GM21825 (cell line): ENCODE measurements around the gene HOXB5.

Experiments used
- ATAC-seq: cut with Tn5 transposase; IDR thresholded peaks from one replicate; pipeline ENCODE4 v1.9.1; 2021; ENCODE audit warnings: mild to moderate bottlenecking, moderate library complexity; ENCODE audit not compliant: unreplicated experiment

Gene HOXB5

GRCh38 chr17:48551596-48552465 lies 41.7 kb downstream of the HOXB5 start:
- ATAC-seq: no peak

GRCh38 chr17:48551214-48551555 lies 42.4 kb downstream of the HOXB5 start:
- no peak for ATAC-seq

- no peak for ATAC-seq
These were observed 42.9 kb downstream of the HOXB5 start for GRCh38 chr17:48550502-48551213.

GRCh38 chr17:48549914-48550501 lies 43.6 kb downstream of the HOXB5 start:
- ATAC-seq: no peak

- ATAC-seq: no peak
These were observed 44.3 kb downstream of the HOXB5 start for GRCh38 chr17:48549281-48549630.

DNA sequence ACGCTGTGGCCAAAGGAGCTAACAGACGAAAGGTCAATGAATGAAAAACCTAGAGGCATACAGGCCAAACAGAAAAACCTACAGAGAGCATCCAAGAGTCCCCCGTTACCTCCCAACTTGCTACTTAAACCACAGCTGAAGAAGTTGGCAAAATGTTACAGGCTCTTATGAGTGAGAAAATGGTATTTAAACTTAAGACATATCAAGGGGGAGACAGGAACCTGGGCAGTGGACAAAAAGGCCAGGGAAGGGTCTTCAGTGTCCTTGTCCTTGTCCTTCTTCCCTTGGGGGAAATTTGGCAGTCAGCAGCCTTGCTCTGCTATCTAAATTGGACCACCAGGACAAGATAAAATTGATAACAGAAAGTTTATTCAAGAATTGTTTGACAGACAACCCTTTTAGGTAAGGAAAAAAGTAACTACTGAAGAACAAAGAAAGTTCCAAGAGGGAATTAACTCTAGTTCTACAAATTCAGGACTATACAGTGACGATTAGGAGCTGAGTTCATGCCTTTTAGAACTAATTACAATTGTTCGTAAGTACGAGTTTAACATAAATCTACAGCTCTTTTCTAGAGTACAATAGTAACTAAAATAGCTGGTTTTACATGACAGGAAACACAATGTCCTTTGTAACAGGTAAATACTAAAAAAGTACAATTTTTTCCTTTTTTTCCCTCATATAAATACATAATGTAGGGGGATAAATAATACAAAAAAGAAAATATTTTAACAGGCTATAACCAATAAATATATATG lies 44.9 kb downstream of the HOXB5 start:
- no peak for ATAC-seq

GRCh38 chr17:48547808-48548522 lies 45.6 kb downstream of the HOXB5 start:
- no peak for ATAC-seq

DNA sequence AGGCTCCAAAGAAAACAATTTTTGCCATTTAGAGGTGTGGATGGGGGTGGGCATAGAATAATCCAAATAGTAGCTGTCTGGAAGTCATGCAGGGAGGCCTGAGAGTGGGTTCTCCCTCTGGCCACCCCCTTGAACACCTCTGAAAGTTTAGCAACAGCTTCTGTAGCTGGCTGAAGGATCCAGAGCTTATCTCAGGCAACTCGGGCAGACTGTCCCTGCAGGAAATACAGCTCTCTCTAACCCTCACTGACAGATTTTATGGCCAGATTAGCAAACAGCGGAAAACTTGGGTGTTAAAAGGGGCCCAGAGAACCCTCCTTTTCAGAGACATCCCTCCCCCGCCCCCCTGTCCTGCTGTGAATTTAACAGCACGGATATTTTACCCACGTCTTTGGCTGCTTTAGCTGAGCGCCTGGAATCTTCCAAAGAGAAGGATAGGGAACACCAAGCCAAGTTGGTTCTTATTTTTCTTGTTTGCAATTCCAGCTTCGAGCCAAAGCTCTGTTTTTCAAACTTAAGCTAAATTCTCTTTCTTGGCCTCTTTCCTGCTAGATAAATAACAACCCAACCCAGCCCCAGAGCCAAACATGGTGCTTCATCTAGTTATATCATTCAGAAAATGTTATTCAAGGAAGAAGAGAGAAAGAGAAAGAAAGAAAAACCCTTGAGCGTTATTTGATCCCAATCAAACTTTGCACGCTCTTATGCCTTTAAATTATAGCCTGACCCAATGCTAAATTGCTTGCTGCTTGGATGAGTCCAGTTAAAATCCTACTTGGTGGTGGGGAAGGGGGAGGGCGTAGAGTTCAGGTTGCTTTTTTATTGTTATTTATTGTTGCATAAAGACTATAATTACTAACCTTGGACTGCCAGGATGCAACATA lies 46.4 kb downstream of the HOXB5 start:
- ATAC-seq: no peak

- no peak for ATAC-seq
These were observed 47.2 kb downstream of the HOXB5 start for GRCh38 chr17:48546137-48546923.

- ATAC-seq: no peak
These were observed 48.0 kb downstream of the HOXB5 start for GRCh38 chr17:48545539-48545938.

DNA sequence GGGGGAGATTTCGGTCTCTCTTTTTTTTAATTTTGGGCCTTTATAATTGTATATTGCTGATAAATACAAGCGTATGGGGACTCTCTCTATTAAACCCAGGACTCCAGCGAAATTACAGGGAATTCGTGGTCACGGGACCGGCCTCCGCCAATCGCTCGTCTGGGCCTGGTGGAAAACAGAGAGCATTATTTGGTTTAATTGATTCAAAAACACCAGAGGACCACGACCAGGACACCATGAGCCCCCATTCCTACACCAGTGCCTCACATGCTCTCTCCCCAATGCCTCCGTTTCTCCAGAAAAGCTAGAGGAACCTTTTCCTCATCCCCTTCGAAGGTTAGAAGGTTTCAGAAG lies 48.6 kb downstream of the HOXB5 start, which contains the start of gene HOXB2:
Gene HOXB2 (minus strand): TSS at position 88 of the 354 bp plus-strand sequence. CDS start 198 bp downstream, outside the sequence.
- ATAC-seq: no peak

GRCh38 chr17:48544349-48545021 lies 49.1 kb downstream of the HOXB5 start:
- ATAC-seq: no peak

DNA sequence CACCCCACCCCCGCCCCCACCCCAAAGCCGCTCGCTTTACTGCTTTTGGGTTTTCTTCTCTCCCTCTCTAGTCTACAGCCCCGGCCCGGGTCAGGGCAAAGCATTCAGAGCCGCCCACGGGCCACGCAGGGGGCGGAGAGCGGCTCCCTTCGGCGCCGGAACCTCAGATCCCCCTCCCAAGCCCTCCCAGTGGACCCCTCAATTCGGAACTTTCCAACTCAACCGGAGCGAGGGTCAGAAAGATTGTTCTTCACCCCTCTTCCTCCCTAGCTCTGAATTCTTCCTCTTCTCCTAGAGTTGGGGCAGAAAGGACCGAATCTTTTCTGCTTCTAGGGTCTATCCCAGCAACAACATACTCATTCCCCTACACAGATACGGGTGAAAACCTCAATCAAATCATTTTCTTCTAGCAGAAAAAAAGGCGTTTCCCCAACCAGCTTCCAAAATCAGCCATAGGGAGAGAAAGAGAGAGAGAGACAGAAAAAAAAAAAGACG lies 49.7 kb downstream of the HOXB5 start:
- ATAC-seq: peak; percentile 17

- ATAC-seq: peak; percentile 40
These were observed 50.3 kb downstream of the HOXB5 start for GRCh38 chr17:48543107-48543853.

GRCh38 chr17:48542698-48543106 lies 50.9 kb downstream of the HOXB5 start:
- ATAC-seq: peak; percentile 11

GRCh38 chr17:48542114-48542656 lies 51.4 kb downstream of the HOXB5 start:
- no peak for ATAC-seq

DNA sequence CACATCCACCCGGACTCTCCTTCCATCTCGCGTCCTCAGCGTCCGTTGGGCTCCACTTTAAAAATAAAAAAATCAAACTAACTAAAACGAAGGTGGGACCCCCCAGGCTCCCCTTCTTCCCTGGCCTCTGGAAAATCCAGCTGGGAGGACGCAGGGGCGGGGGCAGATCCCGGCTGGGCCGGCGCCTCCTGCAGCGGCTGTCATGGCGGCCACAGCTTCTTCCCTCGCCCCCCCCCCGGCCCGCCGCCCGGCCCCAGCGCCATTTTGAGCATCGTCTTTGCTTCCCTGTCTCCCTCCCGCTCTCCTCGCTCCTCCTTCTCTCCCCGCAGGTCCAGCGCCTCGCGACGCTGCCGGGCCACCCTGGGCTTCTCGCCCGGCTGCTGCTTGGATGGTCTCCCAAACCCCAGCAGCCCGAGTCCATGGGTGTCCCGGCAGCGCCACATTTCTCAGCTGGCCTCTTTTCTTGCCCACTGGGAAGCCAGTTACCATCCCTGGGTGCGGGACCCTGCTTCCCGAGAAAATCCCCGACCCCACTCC lies 51.9 kb downstream of the HOXB5 start:
- ATAC-seq: no peak
